Breast epithelium (tissue), 4 donors: ENCODE results near the gene PPP2R2B. TPM values are rescaled to one million over a fixed set of nuclear protein-coding genes. Genes with fewer than 3 reads are reported as not detected.

ENCODE experiments used
- DNase-seq, 2 donors: peaks; one replicate each; pipeline ENCODE4 v3.0.0-alpha.2; 2019; ENCODE audit warnings: low spot score in 2 of 2
- H3K27ac ChIP-seq, 2 donors: fragments of 200-600 bp; sonication (generic) in 1 of 2; one replicate each; pipeline ENCODE4 v1.5.1; 2016 to 2019; ENCODE audit warnings: mild to moderate bottlenecking in 1 of 2
- H3K27me3 ChIP-seq, 2 donors: fragments of 200-600 bp; sonication (generic) in 1 of 2; one replicate each; pipeline versions ENCODE4 v1.5.1 to v1.6.0; 2017 to 2019; ENCODE audit warnings: control low read depth in 1 of 2, mild to moderate bottlenecking in 1 of 2
- H3K36me3 ChIP-seq: fragments of 200-600 bp; one replicate; pipeline ENCODE4 v1.5.1; 2019
- H3K4me1 ChIP-seq, 2 donors: fragments of 200-600 bp; sonication (generic); one replicate each; pipeline ENCODE4 v1.5.1; 2016 to 2019; ENCODE audit warnings: control low read depth in 1 of 2
- H3K4me3 ChIP-seq, 3 donors: fragments of 200-600 bp; sonication (generic); 1 replicate in 2 of 3; 2 replicates in 1 of 3; pipeline ENCODE4 v1.5.1; 2016 to 2019; ENCODE audit warnings: mild to moderate bottlenecking in 3 of 3, moderate library complexity in 2 of 3
- H3K9me3 ChIP-seq, 2 donors: fragments of 200-600 bp; sonication (generic) in 1 of 2; one replicate each; pipeline ENCODE4 v1.5.1; 2016 to 2019; ENCODE audit warnings: control low read depth in 1 of 2
- CTCF ChIP-seq, 3 donors: fragments of 450-650 bp; IDR thresholded peaks; one replicate each; pipeline ENCODE4 v1.5.1; 2016 to 2017; ENCODE audit warnings: antibody characterized with exemption in 3 of 3, mild to moderate bottlenecking in 3 of 3, moderate library complexity in 3 of 3
- POLR2A ChIP-seq: fragments of 450-650 bp; IDR thresholded peaks from one replicate; pipeline ENCODE4 v1.6.1; 2016; ENCODE audit warnings: antibody characterized with exemption, mild to moderate bottlenecking, moderate library complexity
- POLR2AphosphoS5 ChIP-seq, 3 donors: sonication (generic); formaldehyde crosslinking; IDR thresholded peaks; one replicate each; pipeline ENCODE4 v1.6.1; 2017; ENCODE audit warnings: antibody characterized with exemption in 3 of 3
- intact Hi-C: fragments of 100-400 bp; cut with DNase I; formaldehyde crosslinking; loops from one replicate; pipeline ENCODE4 v1.15.1; 2023; ENCODE audit warnings: low total_unique reads
- total RNA-seq, 3 donors: library from RNA; depleted of rRNA; stranded (reverse); fragments of >200 nt; gene quantifications; one replicate each; pipeline ENCODE4 v1.1.0, GENCODE V29; 2016

Gene PPP2R2B
- total RNA-seq, 3 donors from 2014 or later = 0.33 to 1.8 (median 1.6) TPM

GRCh38 chr5:146660376-146660960 is 218.1 kb downstream of the PPP2R2B start:
- intact Hi-C loops = no loop called here
- DNase-seq = no peak

GRCh38 chr5:146659961-146660360 is 218.6 kb downstream of the PPP2R2B start:
- H3K9me3 ChIP-seq = no peaks in the 10 kb centered on the region
- H3K36me3 ChIP-seq = no peaks in the 10 kb centered on the region
- no peak overlapping the region for H3K27ac ChIP-seq
- no peak overlapping the region for H3K4me3 ChIP-seq
- no peaks in the 10 kb centered on the region for H3K4me1 ChIP-seq
- DNase-seq = no peak
- intact Hi-C loops = no loop called here
- H3K27me3 ChIP-seq = no peaks in the 10 kb centered on the region
- TF ChIP-seq CTCF (IDR thresholded peaks at IDR 0.05) (no peak), POLR2AphosphoS5 (IDR thresholded peaks at IDR 0.05) (no peak), POLR2A (no peak)

More at GRCh38 chr5:146660376-146660960, 218.1 kb downstream of the PPP2R2B start:
- Histone ChIP-seq H3K36me3 (no peaks in the 10 kb centered on the region), H3K27ac (no peak overlapping the region), H3K4me3 (no peak overlapping the region), H3K27me3 (no peaks in the 10 kb centered on the region), H3K9me3 (no peaks in the 10 kb centered on the region), H3K4me1 (no peaks in the 10 kb centered on the region)
- TF ChIP-seq CTCF (IDR thresholded peaks at IDR 0.05) (no peak), POLR2A (no peak), POLR2AphosphoS5 (IDR thresholded peaks at IDR 0.05) (no peak)

- no peaks in the 10 kb centered on the region for H3K27me3 ChIP-seq
- H3K9me3 ChIP-seq = no peaks in the 10 kb centered on the region
- H3K4me1 ChIP-seq = no peaks in the 10 kb centered on the region
- no peak overlapping the region for H3K4me3 ChIP-seq
- intact Hi-C loops = no loop called here
- DNase-seq = no peak
- no peaks in the 10 kb centered on the region for H3K36me3 ChIP-seq
- H3K27ac ChIP-seq = no peak overlapping the region
- no peak for TF ChIP-seq POLR2AphosphoS5 (IDR thresholded peaks at IDR 0.05)
- no peak for TF ChIP-seq CTCF (IDR thresholded peaks at IDR 0.05)
- no peak for TF ChIP-seq POLR2A
Observed at GRCh38 chr5:146656703-146657102, 221.9 kb downstream of the PPP2R2B start.

- Histone ChIP-seq H3K27me3 (no peaks in the 10 kb centered on the region), H3K36me3 (no peaks in the 10 kb centered on the region), H3K27ac (no peak overlapping the region), H3K4me3 (no peak overlapping the region), H3K9me3 (no peaks in the 10 kb centered on the region), H3K4me1 (no peaks in the 10 kb centered on the region)
- DNase-seq = no peak
- intact Hi-C loops = no loop called here
- no peak for TF ChIP-seq POLR2AphosphoS5 (IDR thresholded peaks at IDR 0.05)
- TF ChIP-seq CTCF (IDR thresholded peaks at IDR 0.05) = no peak
- no peak for TF ChIP-seq POLR2A
Observed at GRCh38 chr5:146653560-146653959, 225.0 kb downstream of the PPP2R2B start.

- no peak overlapping the region for H3K27ac ChIP-seq
- H3K4me1 ChIP-seq = no peaks in the 10 kb centered on the region
- no peak for DNase-seq
- H3K9me3 ChIP-seq = no peaks in the 10 kb centered on the region
- H3K4me3 ChIP-seq = no peak overlapping the region
- H3K36me3 ChIP-seq = no peaks in the 10 kb centered on the region
- intact Hi-C loops = no loop called here
- TF ChIP-seq POLR2A (no peak), POLR2AphosphoS5 (IDR thresholded peaks at IDR 0.05) (no peak), CTCF (IDR thresholded peaks at IDR 0.05) (no peak)
- no peaks in the 10 kb centered on the region for H3K27me3 ChIP-seq
Observed at GRCh38 chr5:146652547-146652946, 226.0 kb downstream of the PPP2R2B start.
